Activated CD8-positive, alpha-beta T cell treated with anti-CD3 and anti-CD28 coated beads for 36 hours (primary cell): Measurements from ENCODE around the gene CELF4. TPM values are rescaled to one million over a fixed set of nuclear protein-coding genes. Genes with fewer than 3 reads are reported as not detected.

Source experiments
- ATAC-seq: fragments of 200-7000 bp; cut with Tn5 transposase; one replicate; pipeline ENCODE4 v1.10.0; 2021; ENCODE audit warnings: mild to moderate bottlenecking, moderate library complexity
- CTCF ChIA-PET: fragments of 350-600 bp; sonication (Branson Sonifier 250); formaldehyde crosslinking; loops from one replicate; lab custom pipeline; 2021; ENCODE audit warnings: antibody characterized with exemption; lab: Charles Lee
- POLR2A ChIA-PET: fragments of 350-600 bp; sonication (Branson Sonifier 250); formaldehyde crosslinking; loops from one replicate; lab custom pipeline; 2021; ENCODE audit warnings: antibody characterized with exemption; lab: Charles Lee
- DNase-seq: peaks from one replicate; pipeline ENCODE4 v3.0.0-alpha.2; 2020
- H3K27ac Mint-ChIP-seq: one replicate; pipeline ENCODE4 v1.8.0; 2021; ENCODE audit warnings: mild to moderate bottlenecking, mixed read lengths
- H3K27me3 Mint-ChIP-seq: one replicate; pipeline ENCODE4 v1.8.0; 2021; ENCODE audit warnings: mixed read lengths
- H3K36me3 Mint-ChIP-seq: one replicate; pipeline ENCODE4 v1.8.0; 2021; ENCODE audit warnings: low read depth, mixed read lengths
- H3K4me1 Mint-ChIP-seq: one replicate; pipeline ENCODE4 v1.8.0; 2021; ENCODE audit warnings: low read depth, mixed read lengths
- H3K4me3 Mint-ChIP-seq: one replicate; pipeline ENCODE4 v1.8.0; 2021; ENCODE audit warnings: mild to moderate bottlenecking, moderate library complexity, mixed read lengths
- H3K9me3 Mint-ChIP-seq: one replicate; pipeline ENCODE4 v1.8.0; 2021; ENCODE audit warnings: mixed read lengths
- CTCF ChIP-seq: fragments of 200-600 bp; IDR thresholded peaks from one replicate; pipeline ENCODE4 v1.8.0; 2022; ENCODE audit warnings: antibody characterized with exemption, mild to moderate bottlenecking
- intact Hi-C: fragments of 100-400 bp; cut with micrococcal nuclease; formaldehyde crosslinking; loops from one replicate; pipeline ENCODE4 v1.10.0; 2022
- total RNA-seq, 2 experiments: library from RNA; stranded (reverse); gene quantifications; one replicate each; pipeline ENCODE4 v1.2.3, GENCODE V29; 2021

CELF4 gene
- total RNA-seq, 2 experiments from 2014 or later: not detected

- TF ChIP-seq CTCF: no peak
- intact Hi-C loops: no loop called here
- no peaks in the 10 kb centered on the region for H3K36me3 Mint-ChIP-seq
- H3K4me3 Mint-ChIP-seq: no peak overlapping the region
- peaks cover 20% of the 10 kb centered on the region for H3K27me3 Mint-ChIP-seq
- no peaks in the 10 kb centered on the region for H3K9me3 Mint-ChIP-seq
- DNase-seq (no peak), ATAC-seq (no peak)
- H3K4me1 Mint-ChIP-seq: no peaks in the 10 kb centered on the region
- ChIA-PET CTCF (no interaction called here), POLR2A (no interaction called here)
- H3K27ac Mint-ChIP-seq: no peak overlapping the region
Measured at GRCh38 chr18:37259711-37260110, 305.9 kb downstream of the CELF4 start.

GRCh38 chr18:37258819-37259218 is 306.8 kb downstream of the CELF4 start:
- H3K9me3 Mint-ChIP-seq: no peaks in the 10 kb centered on the region
- ChIA-PET POLR2A (no interaction called here), CTCF (no interaction called here)
- H3K4me1 Mint-ChIP-seq: no peaks in the 10 kb centered on the region
- no peak for TF ChIP-seq CTCF
- DNase-seq (no peak), ATAC-seq (no peak)
- H3K27me3 Mint-ChIP-seq: peaks cover 23% of the 10 kb centered on the region
- no peak overlapping the region for H3K4me3 Mint-ChIP-seq
- no peak overlapping the region for H3K27ac Mint-ChIP-seq
- H3K36me3 Mint-ChIP-seq: no peaks in the 10 kb centered on the region
- intact Hi-C loops: no loop called here

- Mint-ChIP-seq H3K27ac (no peak overlapping the region), H3K4me1 (no peaks in the 10 kb centered on the region), H3K36me3 (no peaks in the 10 kb centered on the region), H3K4me3 (no peak overlapping the region), H3K27me3 (peaks cover 24% of the 10 kb centered on the region), H3K9me3 (no peaks in the 10 kb centered on the region)
- CTCF ChIA-PET: no interaction called here
- intact Hi-C loops: no loop called here
- POLR2A ChIA-PET: no interaction called here
- ATAC-seq (no peak), DNase-seq (no peak)
- TF ChIP-seq CTCF: no peak
Measured at GRCh38 chr18:37258131-37258530, 307.5 kb downstream of the CELF4 start.

GRCh38 chr18:37254973-37255372 is 310.6 kb downstream of the CELF4 start:
- Mint-ChIP-seq H3K27me3 (peaks cover 46% of the 10 kb centered on the region), H3K4me3 (no peak overlapping the region), H3K4me1 (no peaks in the 10 kb centered on the region), H3K27ac (no peak overlapping the region), H3K36me3 (no peaks in the 10 kb centered on the region), H3K9me3 (no peaks in the 10 kb centered on the region)
- no peak for DNase-seq
- intact Hi-C loops: no loop called here
- ATAC-seq: no peak
- CTCF ChIA-PET: interaction anchor here (0.6 kb wide), 1 partner anchor 50 kb away, joined by 3 read pairs; no protein-coding TSS in a partner anchor
- POLR2A ChIA-PET: no interaction called here
- no peak for TF ChIP-seq CTCF

GRCh38 chr18:37254236-37254754 is 311.3 kb downstream of the CELF4 start:
- ChIA-PET CTCF (no interaction called here), POLR2A (no interaction called here)
- DNase-seq (no peak), ATAC-seq (peak; percentile 47)
- Mint-ChIP-seq H3K4me1 (no peaks in the 10 kb centered on the region), H3K4me3 (peak overlapping the region; percentile 49), H3K27ac (no peak overlapping the region), H3K27me3 (peaks cover 46% of the 10 kb centered on the region), H3K36me3 (no peaks in the 10 kb centered on the region), H3K9me3 (no peaks in the 10 kb centered on the region)
- intact Hi-C loops: no loop called here
- no peak for TF ChIP-seq CTCF
